ENCODE results near the gene DPP4. TPM values are rescaled to one million over a fixed set of nuclear protein-coding genes. Genes with fewer than 3 reads are reported as not detected.

DPP4 gene
- total RNA-seq, 1 experiment from 2014 or later = 2.8 TPM

- H2BK20ac ChIP-seq (ENCODE audit: low read depth, low read length, poor library complexity, severe bottlenecking) = no peak overlapping the region
- H3K9me3 Mint-ChIP-seq = no peaks in the 10 kb centered on the region
- H2BK12ac ChIP-seq (ENCODE audit: insufficient read length, low read depth, low read length) = no peak overlapping the region
- no peak overlapping the region for H3K4ac ChIP-seq (ENCODE audit: low read depth, low read length)
- no peak for TF ChIP-seq CTCF (conservative IDR thresholded peaks at IDR 0.05)
- no peak overlapping the region for H3T11ph ChIP-seq (ENCODE audit: low read length)
- no peak overlapping the region for H3K4me3 Mint-ChIP-seq
- H2AFZ ChIP-seq (ENCODE audit: low read length) = no peak overlapping the region
- no peaks in the 10 kb centered on the region for H3K79me2 ChIP-seq (ENCODE audit: insufficient read depth, low read length)
- H3K79me1 ChIP-seq (ENCODE audit: insufficient read depth, low read depth, low read length, poor library complexity, severe bottlenecking) = no peaks in the 10 kb centered on the region
- H3K9me3 ChIP-seq (ENCODE audit: control insufficient read depth, low read depth, low read length) = no peaks in the 10 kb centered on the region
- H2AK5ac ChIP-seq (ENCODE audit: insufficient read length, low read length) = no peak overlapping the region
- no peak overlapping the region for H3K18ac ChIP-seq (ENCODE audit: insufficient read length, low read depth, low read length)
- H2BK120ac ChIP-seq (ENCODE audit: low read depth, low read length, poor library complexity, severe bottlenecking) = no peak overlapping the region
- no peak overlapping the region for H2BK15ac ChIP-seq (ENCODE audit: low read depth, low read length)
- no peaks in the 10 kb centered on the region for H3K36me3 Mint-ChIP-seq (ENCODE audit: insufficient read depth in 1 of 3, low read depth in 3 of 3)
- no peak overlapping the region for H3K23ac ChIP-seq (ENCODE audit: insufficient read length, low read depth, low read length)
- H3K27ac ChIP-seq (ENCODE audit: insufficient read length, low read depth, low read length) = no peak overlapping the region
- H3K23me2 ChIP-seq (ENCODE audit: insufficient read length, low read depth, low read length, poor library complexity, severe bottlenecking) = no peaks in the 10 kb centered on the region
- WGBS (ENCODE audit: extremely low coverage, insufficient read length, low lambda C conversion rate) = no CpG with 5 or more reads among the region's 1 CpG
- H3K27me3 Mint-ChIP-seq (ENCODE audit: low read depth) = no peaks in the 10 kb centered on the region
- no peak overlapping the region for H3K56ac ChIP-seq (ENCODE audit: insufficient read length, low read depth, low read length)
- no peak overlapping the region for H3K9ac ChIP-seq (ENCODE audit: extremely low read depth, insufficient read length, low read length)
- H3K4me1 ChIP-seq (ENCODE audit: insufficient read depth, low read length) = peaks cover 2% of the 10 kb centered on the region; the same call in 1 of the 2 replicates
- H4K8ac ChIP-seq (replicated peaks; ENCODE audit: insufficient read length, low read depth, low read length) = no peak overlapping the region
- peaks cover 3 to 8% of the 10 kb centered on the region in 2 experiments for H3K4me1 Mint-ChIP-seq
- no peak for DNase-seq
- H4K91ac ChIP-seq (ENCODE audit: insufficient read length, low read depth, low read length) = no peak overlapping the region
- H4K20me1 ChIP-seq (ENCODE audit: control insufficient read depth, insufficient read depth, insufficient read length) = no peaks in the 10 kb centered on the region
- H4K5ac ChIP-seq (ENCODE audit: insufficient read length, low read depth, low read length) = no peak overlapping the region
- no peak overlapping the region for H3K4me2 ChIP-seq (ENCODE audit: insufficient read depth, insufficient read length, low read length)
- no peaks in the 10 kb centered on the region for H3K27me3 ChIP-seq (ENCODE audit: insufficient read depth, low read length)
- no peak overlapping the region for H3K14ac ChIP-seq (ENCODE audit: insufficient read depth, low read length)
- no peak overlapping the region for H2BK5ac ChIP-seq (ENCODE audit: insufficient read length, low read length)
- no peak overlapping the region for H3K27ac Mint-ChIP-seq
These were observed 93.0 kb downstream of the DPP4 start for GRCh38 chr2:161980976-161981375.

Measured in H9 (cell line).